Naive B cell (primary cell): ENCODE measurements around the gene PTPRT. TPM values are rescaled to one million over a fixed set of nuclear protein-coding genes. Genes with fewer than 3 reads are reported as not detected.

Source experiments
- ATAC-seq, 2 donors: fragments of 150-1000 bp; cut with Tn5 transposase; 2 replicates each; pipeline ENCODE4 v1.10.0; 2021; ENCODE audit warnings: low read depth in 2 of 2, mild to moderate bottlenecking in 2 of 2, moderate library complexity in 2 of 2
- DNase-seq: peaks from one replicate; pipeline ENCODE4 v3.0.0; 2022
- H3K27ac Mint-ChIP-seq, 6 donors: one replicate each; pipeline ENCODE4 v1.8.0; 2020 to 2022; ENCODE audit warnings: mild to moderate bottlenecking in 6 of 6, mixed read lengths in 6 of 6, moderate library complexity in 5 of 6, inconsistent platforms in 2 of 6
- H3K27me3 Mint-ChIP-seq, 3 donors: one replicate each; pipeline ENCODE4 v1.8.0; 2021 to 2022; ENCODE audit warnings: mixed read lengths in 3 of 3, mild to moderate bottlenecking in 1 of 3
- H3K36me3 Mint-ChIP-seq, 2 donors: one replicate each; pipeline ENCODE4 v1.8.0; 2020 to 2022; ENCODE audit warnings: mixed read lengths in 2 of 2, inconsistent platforms in 1 of 2, mild to moderate bottlenecking in 1 of 2
- H3K4me1 Mint-ChIP-seq, 3 donors: one replicate each; pipeline ENCODE4 v1.8.0; 2020 to 2022; ENCODE audit warnings: mixed read lengths in 3 of 3, inconsistent platforms in 1 of 3, mild to moderate bottlenecking in 1 of 3, moderate library complexity in 1 of 3
- H3K4me3 Mint-ChIP-seq, 8 donors: one replicate each; pipeline ENCODE4 v1.8.0; 2020 to 2022; ENCODE audit warnings: mild to moderate bottlenecking in 8 of 8, mixed read lengths in 8 of 8, moderate library complexity in 8 of 8, inconsistent platforms in 2 of 8
- H3K9me3 Mint-ChIP-seq, 7 donors: one replicate each; pipeline ENCODE4 v1.8.0; 2020 to 2022; ENCODE audit warnings: mixed read lengths in 7 of 7, mild to moderate bottlenecking in 5 of 7, inconsistent platforms in 2 of 7, moderate library complexity in 1 of 7
- polyA plus RNA-seq, 6 donors: library from polyadenylated mRNA; unstranded; fragments of 300-500 nt; fragmentation: Illumina TruSeq; gene quantifications; one replicate each; pipeline ENCODE4 v1.2.3, GENCODE V29; 2021; ENCODE audit warnings: low read depth in 6 of 6

The PTPRT gene
- polyA plus RNA-seq, 6 donors from 2014 or later, result not detected

DNA sequence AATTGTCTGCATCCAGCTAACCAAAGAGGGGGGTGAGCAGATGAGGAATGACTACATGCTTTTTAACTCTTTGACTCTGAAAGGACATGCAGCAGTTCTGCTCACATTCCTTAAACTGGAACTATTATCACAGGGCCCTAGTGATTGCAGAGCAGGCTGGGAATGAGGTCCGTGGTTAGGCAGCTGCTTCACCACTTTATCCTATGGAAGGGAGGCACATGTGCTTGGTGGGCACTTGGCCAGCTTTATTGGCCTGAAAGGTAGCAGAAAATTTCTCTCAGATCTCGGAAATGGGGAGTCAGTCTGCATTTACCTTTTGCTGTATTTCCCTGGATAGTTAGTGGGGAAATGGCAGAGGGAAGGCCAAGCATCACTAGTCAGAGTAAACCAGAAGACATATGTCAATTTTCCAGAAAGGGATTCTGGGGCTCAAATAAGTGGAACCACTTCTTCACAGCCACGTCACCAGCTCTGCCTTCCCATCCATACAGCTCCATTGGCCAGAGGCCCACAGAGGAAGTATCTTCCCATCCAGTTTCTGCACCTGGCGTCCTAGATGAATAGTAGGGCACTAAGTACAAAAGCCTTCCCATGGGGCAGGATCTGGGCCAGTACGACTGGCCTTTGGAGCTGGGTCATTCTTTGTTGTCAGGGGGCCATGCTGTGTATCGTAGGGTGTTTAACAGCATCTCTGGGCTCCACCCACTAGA, 444.8 kb downstream of the PTPRT start:
- Mint-ChIP-seq H3K4me3 (no peak overlapping the region), H3K27me3 (no peaks in the 10 kb centered on the region), H3K36me3 (no peaks in the 10 kb centered on the region), H3K27ac (no peak overlapping the region), H3K9me3 (peaks cover 2 to 24% (median 6%) of the 10 kb centered on the region in 7 donors), H3K4me1 (no peaks in the 10 kb centered on the region)
- ATAC-seq, result no peak
- DNase-seq, result no peak

DNA sequence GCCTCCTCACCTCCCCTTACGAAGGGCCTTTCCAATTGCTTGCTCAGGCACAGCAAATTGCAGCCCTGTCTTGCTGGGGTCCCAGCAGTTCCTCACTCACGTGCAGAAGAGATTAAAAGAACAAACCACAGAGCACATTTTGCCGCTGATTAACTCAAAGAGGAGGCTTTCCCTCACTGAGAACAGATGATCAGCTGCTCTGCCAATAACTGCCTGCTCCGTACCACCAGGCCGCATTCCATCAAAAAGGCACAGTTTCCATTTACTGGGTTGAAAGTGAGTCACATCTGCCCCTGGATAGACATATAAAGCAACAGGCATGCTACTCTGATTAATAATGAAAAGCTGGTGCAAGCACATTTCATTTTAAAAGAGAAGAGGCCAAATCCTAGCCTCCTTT, 446.8 kb downstream of the PTPRT start:
- Mint-ChIP-seq H3K36me3 (no peaks in the 10 kb centered on the region), H3K27ac (peak overlapping the region in 1 of 6 donors; percentile 9), H3K4me3 (no peak overlapping the region), H3K27me3 (no peaks in the 10 kb centered on the region), H3K4me1 (no peaks in the 10 kb centered on the region), H3K9me3 (peaks cover 5 to 24% (median 7%) of the 10 kb centered on the region in 7 donors)
- no peak for ATAC-seq
- DNase-seq, result no peak

DNA sequence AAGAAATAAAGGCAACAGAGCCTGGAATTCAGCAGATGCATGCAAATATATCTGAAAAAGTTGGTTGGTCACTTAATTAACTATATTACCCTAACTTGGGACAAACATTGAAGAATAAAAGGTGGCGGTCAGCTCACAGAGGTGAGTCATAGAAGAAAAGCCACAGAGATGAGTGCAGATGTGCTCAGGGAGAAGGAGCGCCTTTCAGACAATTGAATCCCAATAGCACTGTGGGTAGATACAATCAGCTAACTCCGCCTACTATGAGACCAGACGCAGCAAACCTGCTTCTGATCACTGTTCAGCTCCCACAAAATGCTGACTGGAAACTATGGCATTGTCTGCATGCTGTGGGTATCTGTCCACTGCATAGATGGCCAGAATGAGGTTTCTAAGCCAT, 447.8 kb downstream of the PTPRT start:
- no peak for ATAC-seq
- peaks cover 5 to 28% (median 8%) of the 10 kb centered on the region in 7 donors for H3K9me3 Mint-ChIP-seq

DNA sequence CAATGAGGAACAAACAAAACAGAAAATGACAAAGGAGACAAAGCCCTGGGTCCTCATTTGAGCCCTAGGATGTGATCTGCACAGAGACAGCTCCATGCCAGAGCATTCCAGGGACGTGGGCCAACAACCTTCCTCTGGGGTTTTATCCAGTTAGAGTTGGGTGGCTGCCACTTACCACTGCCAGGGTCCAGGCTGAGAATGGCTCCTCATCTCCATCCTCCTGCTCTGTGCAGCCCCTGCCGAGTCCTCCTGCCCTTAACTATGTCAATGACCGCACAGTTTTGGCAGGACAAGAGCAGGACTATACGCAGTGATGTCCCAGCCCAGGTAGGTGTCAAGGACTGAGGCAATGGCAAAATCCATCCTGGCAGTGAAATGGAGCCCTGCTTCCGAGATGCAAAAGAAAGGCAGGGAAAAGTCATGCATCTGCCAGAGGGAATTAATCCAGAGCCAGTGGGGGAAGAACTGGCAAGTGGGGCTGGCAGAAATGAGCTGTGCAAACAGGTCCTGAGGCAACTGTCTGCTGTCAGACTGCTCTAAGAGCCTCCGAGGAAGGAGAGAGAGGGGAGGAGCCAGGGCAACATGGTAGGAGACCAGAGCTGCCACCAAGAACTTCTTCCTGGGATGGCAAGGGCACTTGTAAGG, 449.4 kb downstream of the PTPRT start:
- Mint-ChIP-seq H3K4me3 (no peak overlapping the region), H3K36me3 (peaks cover 0 to 7% of the 10 kb centered on the region in 2 donors), H3K27ac (peak overlapping the region in 1 of 6 donors; percentile 23), H3K9me3 (peaks cover 5 to 29% (median 10%) of the 10 kb centered on the region in 7 donors), H3K27me3 (no peaks in the 10 kb centered on the region), H3K4me1 (no peaks in the 10 kb centered on the region)
- ATAC-seq (no peak), DNase-seq (no peak)

More for the DNA sequence above, 447.8 kb downstream of the PTPRT start:
- DNase-seq, result no peak
- H3K4me3 Mint-ChIP-seq, result no peak overlapping the region
- no peaks in the 10 kb centered on the region for H3K36me3 Mint-ChIP-seq
- H3K27me3 Mint-ChIP-seq, result no peaks in the 10 kb centered on the region
- H3K4me1 Mint-ChIP-seq, result no peaks in the 10 kb centered on the region
- H3K27ac Mint-ChIP-seq, result no peak overlapping the region

DNA sequence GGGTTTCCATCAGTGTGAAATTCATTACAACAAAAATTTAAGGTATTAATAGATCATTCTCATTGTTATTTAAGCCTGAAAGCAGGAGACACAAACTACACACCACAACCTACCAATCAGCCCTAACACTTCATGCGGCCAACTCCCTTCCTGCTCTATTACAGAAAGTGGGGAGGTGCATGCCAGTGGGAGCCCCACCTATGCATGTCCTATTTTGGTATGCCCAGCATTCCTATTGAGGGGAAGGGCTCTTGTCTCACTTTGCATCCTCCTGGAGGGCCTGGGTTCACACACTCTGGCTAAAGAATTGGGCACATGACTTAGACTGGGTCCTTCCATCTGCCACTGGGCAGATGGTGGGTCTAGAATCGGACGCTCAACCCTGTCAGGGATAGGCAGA, 450.0 kb downstream of the PTPRT start:
- Mint-ChIP-seq H3K4me3 (no peak overlapping the region), H3K4me1 (no peaks in the 10 kb centered on the region), H3K27me3 (no peaks in the 10 kb centered on the region), H3K27ac (no peak overlapping the region), H3K36me3 (peaks cover 0 to 7% of the 10 kb centered on the region in 2 donors), H3K9me3 (peaks cover 7 to 29% (median 12%) of the 10 kb centered on the region in 7 donors)
- ATAC-seq (no peak), DNase-seq (no peak)

DNA sequence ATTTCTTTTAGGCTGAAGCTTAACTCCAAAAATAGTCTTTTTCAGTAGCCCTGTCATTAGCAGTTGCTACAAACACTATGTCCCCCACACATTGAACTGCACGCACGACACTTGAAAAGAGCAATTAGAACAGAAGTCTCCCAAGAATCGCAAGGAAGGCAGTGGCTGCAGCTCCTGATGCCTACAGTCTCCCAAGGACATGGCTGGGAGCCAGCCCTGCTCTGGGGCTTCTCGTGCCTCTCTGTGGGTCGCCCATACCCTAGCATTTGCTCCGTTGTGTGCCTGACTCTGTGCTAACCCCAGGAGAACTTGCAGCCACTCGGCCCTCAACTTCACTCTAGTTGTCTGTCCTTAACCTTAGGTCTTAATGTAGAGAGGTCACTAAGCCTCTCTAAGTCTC, 454.2 kb downstream of the PTPRT start:
- DNase-seq (no peak), ATAC-seq (no peak)
- peaks cover 0 to 17% (median 6%) of the 10 kb centered on the region in 7 donors for H3K9me3 Mint-ChIP-seq
- H3K27me3 Mint-ChIP-seq, result no peaks in the 10 kb centered on the region
- H3K4me1 Mint-ChIP-seq, result no peaks in the 10 kb centered on the region
- peaks cover 0 to 7% of the 10 kb centered on the region in 2 donors for H3K36me3 Mint-ChIP-seq
- no peak overlapping the region for H3K27ac Mint-ChIP-seq
- no peak overlapping the region for H3K4me3 Mint-ChIP-seq

DNA sequence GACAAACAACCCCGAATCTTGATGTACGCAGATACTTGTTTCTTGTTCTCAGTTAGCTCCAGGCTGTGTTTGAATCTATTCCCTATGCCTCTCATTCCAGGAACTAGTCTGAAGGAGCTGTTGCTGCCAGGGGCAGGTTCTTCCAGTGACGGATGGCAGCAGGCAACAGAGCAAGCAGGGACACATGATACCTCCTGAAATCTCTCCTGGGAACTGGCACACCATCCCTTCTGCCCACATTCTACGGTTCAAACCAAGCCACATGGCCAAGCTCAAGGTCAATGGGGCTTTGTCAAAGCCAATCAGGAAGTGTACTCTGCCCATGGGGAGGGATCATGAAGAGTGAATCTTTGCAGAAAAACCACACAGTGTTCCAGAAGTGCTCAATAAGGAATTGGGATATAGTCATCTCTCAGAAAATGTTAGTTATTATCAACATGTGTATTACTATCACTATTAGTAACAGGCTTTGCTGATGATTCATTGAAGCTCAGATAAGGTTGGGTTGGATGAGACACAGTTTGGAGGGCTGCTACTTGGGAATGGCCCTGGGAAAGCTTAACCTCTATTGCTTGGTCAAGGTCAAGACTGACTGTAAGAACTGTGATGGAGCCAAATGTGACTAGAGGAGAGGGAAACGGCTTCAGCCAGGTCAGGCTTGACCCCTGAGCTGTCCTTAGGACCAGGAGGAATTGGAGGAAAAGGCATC, 454.9 kb downstream of the PTPRT start:
- Mint-ChIP-seq H3K36me3 (peaks cover 0 to 7% of the 10 kb centered on the region in 2 donors), H3K27me3 (no peaks in the 10 kb centered on the region), H3K4me1 (no peaks in the 10 kb centered on the region), H3K27ac (no peak overlapping the region), H3K9me3 (peaks cover 0 to 17% (median 6%) of the 10 kb centered on the region in 7 donors), H3K4me3 (no peak overlapping the region)
- ATAC-seq (no peak), DNase-seq (no peak)

DNA sequence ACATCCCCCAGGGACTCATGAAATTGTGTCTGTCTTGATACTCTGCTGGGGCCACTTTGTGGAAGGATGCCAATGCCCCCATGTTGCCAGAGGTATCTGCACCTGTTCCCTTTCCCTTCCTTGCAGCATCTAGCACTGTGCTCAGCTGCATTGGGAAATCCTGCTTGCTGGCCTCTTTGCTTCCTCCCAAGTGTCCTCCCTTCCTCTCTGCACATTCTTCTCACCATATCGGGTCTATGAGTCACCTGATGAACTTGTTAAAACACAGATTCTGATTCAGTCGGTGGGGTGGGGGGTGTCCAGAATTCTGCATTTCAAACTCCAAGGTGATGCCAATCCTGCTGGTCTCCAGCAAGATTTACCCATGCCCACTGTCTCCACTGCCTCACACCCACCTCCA, 467.8 kb downstream of the PTPRT start:
- Mint-ChIP-seq H3K9me3 (peaks cover 0 to 6% (median under 1%) of the 10 kb centered on the region in 7 donors), H3K4me3 (no peak overlapping the region), H3K4me1 (no peaks in the 10 kb centered on the region), H3K27ac (no peak overlapping the region), H3K27me3 (no peaks in the 10 kb centered on the region), H3K36me3 (no peaks in the 10 kb centered on the region)
- DNase-seq, result no peak
- no peak for ATAC-seq

DNA sequence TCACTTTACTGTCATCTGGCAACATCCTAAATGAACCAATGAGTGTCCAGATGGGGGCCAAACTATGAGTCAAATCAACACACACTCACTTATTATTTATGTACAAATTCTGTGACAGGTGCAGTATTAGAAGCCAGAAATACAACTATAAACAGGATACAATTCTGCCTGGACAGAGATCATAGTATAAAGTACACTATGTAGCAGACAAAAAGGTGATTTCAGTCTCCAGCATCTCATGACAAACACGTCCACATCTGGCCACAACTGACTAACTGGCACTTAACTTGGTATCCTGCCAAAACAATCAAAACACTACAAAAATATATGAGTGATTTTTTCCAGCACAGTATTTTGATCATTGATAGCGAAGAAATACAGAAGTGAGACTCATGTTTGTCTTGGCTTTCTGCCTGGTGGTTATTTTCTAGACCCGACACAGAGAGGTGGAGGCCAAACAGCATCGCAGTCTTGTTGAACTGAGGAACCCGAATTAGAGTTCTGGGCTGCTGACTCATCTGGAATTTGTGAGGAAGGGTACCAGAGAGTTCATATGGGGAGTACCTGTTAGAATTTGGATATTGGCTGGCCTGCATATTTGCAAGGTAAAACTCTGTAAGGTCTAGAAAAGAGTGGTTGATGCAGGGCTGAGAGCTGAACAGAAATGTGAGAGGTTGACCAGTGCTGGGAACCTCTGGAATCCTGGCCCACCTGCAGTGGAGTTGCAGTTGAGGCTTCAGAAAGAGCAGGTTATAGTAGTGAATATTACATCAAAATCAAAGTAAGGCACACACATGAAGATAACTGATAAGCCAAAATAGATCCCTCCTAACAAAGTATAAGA, 475.2 kb downstream of the PTPRT start:
- no peak overlapping the region for H3K4me3 Mint-ChIP-seq
- DNase-seq (no peak), ATAC-seq (no peak)
- peaks cover 6 to 37% (median 15%) of the 10 kb centered on the region in 7 donors for H3K9me3 Mint-ChIP-seq
- no peaks in the 10 kb centered on the region for H3K4me1 Mint-ChIP-seq
- no peak overlapping the region for H3K27ac Mint-ChIP-seq
- H3K27me3 Mint-ChIP-seq, result no peaks in the 10 kb centered on the region
- H3K36me3 Mint-ChIP-seq, result peaks cover 0 to 5% of the 10 kb centered on the region in 2 donors

DNA sequence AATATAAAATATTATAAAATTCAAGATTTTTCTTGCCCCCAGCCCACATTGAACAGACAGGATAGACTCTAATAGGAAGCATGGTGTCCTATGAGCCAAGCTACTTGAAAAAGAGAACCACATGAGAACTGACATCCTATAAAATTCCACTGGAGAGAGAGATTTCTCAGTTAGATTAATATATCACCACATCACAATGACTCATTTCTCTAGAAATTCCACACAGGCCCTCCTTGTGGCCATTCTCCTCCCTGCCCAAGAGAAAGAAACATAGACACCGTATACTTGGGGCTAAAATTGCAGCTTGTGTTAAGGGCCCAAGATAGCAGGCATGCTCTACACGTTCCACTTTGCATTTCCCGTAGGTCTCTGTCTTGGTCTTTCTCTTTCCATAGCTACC, 481.4 kb downstream of the PTPRT start:
- Mint-ChIP-seq H3K4me1 (no peaks in the 10 kb centered on the region), H3K27me3 (no peaks in the 10 kb centered on the region), H3K9me3 (peaks cover 12 to 33% (median 20%) of the 10 kb centered on the region in 7 donors), H3K36me3 (peaks cover 0 to 9% of the 10 kb centered on the region in 2 donors), H3K27ac (no peak overlapping the region), H3K4me3 (no peak overlapping the region)
- ATAC-seq (no peak), DNase-seq (no peak)

DNA sequence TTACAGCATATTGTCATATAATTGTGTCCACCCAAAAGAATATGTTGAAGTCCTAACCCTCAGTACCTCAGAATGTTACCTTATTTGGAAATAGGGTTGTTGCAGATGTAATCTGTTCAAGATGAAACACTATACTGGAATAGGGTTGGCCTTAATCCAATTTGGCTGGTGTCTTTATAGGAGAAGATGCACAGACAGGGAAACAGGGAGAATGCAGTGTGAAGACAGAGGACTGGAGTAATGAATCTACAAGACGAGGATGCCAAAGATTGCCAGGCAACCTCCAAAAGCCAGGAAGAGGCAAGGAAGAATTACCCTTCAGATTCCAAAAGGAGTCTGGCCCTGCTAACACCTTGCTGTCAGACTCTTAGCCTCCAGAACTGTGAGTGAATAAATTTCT, 482.9 kb downstream of the PTPRT start:
- no peak for ATAC-seq
- Mint-ChIP-seq H3K4me3 (no peak overlapping the region), H3K36me3 (peaks cover 0 to 9% of the 10 kb centered on the region in 2 donors)

DNA sequence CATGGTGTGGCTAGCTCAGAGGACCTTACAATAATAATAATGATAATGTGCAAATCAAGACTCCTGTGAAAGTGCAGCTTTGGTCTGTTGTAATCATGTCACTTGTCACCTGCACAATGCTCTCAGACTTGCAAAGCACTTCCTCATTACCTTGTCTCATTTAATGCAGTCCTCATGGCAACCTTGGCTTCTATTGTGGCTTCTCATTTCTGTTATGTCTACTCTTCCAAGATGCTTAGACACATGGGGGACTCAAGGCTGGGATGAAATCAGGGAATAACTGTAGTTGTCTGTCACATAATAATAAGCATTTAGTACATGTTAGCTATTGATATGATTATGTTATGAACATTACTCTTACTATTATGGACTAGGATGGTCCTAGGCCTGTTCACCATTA, 484.2 kb downstream of the PTPRT start:
- ATAC-seq (no peak), DNase-seq (no peak)
- H3K9me3 Mint-ChIP-seq, result peaks cover 9 to 28% (median 13%) of the 10 kb centered on the region in 7 donors
- no peak overlapping the region for H3K27ac Mint-ChIP-seq
- peaks cover 0 to 9% of the 10 kb centered on the region in 2 donors for H3K36me3 Mint-ChIP-seq
- H3K27me3 Mint-ChIP-seq, result no peaks in the 10 kb centered on the region
- H3K4me3 Mint-ChIP-seq, result no peak overlapping the region
- H3K4me1 Mint-ChIP-seq, result no peaks in the 10 kb centered on the region

More for the DNA sequence above, 482.9 kb downstream of the PTPRT start:
- Mint-ChIP-seq H3K4me1 (no peaks in the 10 kb centered on the region), H3K9me3 (peaks cover 12 to 30% (median 23%) of the 10 kb centered on the region in 7 donors), H3K27me3 (no peaks in the 10 kb centered on the region), H3K27ac (no peak overlapping the region)
- DNase-seq, result no peak

DNA sequence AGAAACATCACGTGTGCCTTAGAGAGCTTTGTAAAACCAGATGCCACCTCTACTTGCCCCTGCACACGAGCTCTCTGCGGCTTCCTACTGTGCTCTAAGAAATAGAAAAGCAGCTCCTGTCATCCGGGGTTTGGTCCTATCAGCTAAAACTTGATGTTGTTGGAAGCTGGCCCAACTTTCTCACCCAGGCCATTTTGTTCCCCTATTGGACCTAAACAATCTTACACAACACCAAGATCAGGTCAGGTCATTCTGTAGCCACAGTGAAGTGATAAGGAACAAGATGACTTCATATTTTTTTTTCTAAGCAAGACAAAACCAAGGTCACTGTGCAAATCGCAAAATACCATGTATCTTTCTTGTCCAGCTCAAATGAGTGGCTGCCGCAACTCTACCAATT, 486.0 kb downstream of the PTPRT start:
- H3K4me3 Mint-ChIP-seq, result no peak overlapping the region
- no peaks in the 10 kb centered on the region for H3K36me3 Mint-ChIP-seq

More for the DNA sequence above, 486.0 kb downstream of the PTPRT start:
- DNase-seq (no peak), ATAC-seq (no peak)
- H3K27me3 Mint-ChIP-seq, result no peaks in the 10 kb centered on the region
- no peaks in the 10 kb centered on the region for H3K4me1 Mint-ChIP-seq
- H3K9me3 Mint-ChIP-seq, result peaks cover 0 to 18% (median 6%) of the 10 kb centered on the region in 7 donors
- no peak overlapping the region for H3K27ac Mint-ChIP-seq
